Measurements from ENCODE around the gene HOXA1.

HOXA1 gene

GRCh38 chr7:27116031-27116961 is 20.5 kb upstream of the HOXA1 start:
- DNase-seq = no peak

GRCh38 chr7:27115221-27116026 is 19.6 kb upstream of the HOXA1 start:
- DNase-seq = no peak

- DNase-seq = no peak
Measured at GRCh38 chr7:27114881-27115220, 19.1 kb upstream of the HOXA1 start.

- DNase-seq = no peak
Measured at GRCh38 chr7:27113991-27114769, 18.4 kb upstream of the HOXA1 start.

- DNase-seq = no peak
Measured at GRCh38 chr7:27112955-27113949, 17.5 kb upstream of the HOXA1 start.

- DNase-seq = no peak
Measured at GRCh38 chr7:27112361-27112760, 16.6 kb upstream of the HOXA1 start.

GRCh38 chr7:27111751-27112277 is 16.0 kb upstream of the HOXA1 start:
- DNase-seq = no peak

GRCh38 chr7:27111042-27111750 is 15.4 kb upstream of the HOXA1 start:
- no peak for DNase-seq

- no peak for DNase-seq
Measured at GRCh38 chr7:27110186-27111031, 14.6 kb upstream of the HOXA1 start.

- DNase-seq = no peak
Measured at GRCh38 chr7:27109466-27110185, 13.8 kb upstream of the HOXA1 start.

- no peak for DNase-seq
Measured at GRCh38 chr7:27108390-27109127, 12.8 kb upstream of the HOXA1 start.

- DNase-seq = no peak
Measured at GRCh38 chr7:27107391-27108381, 11.9 kb upstream of the HOXA1 start.

- DNase-seq = no peak
Measured at GRCh38 chr7:27106901-27107240, 11.1 kb upstream of the HOXA1 start.

GRCh38 chr7:27106181-27106900 is 10.5 kb upstream of the HOXA1 start:
- DNase-seq = no peak

GRCh38 chr7:27105301-27106031 is 9.7 kb upstream of the HOXA1 start:
- DNase-seq = no peak

Measured in activated CD4-positive, alpha-beta T cell treated with anti-CD3 and anti-CD28 coated beads, Interleukin-2, amount 50 U/mL, for 16 hours (primary cell).